Endodermal cell (in vitro differentiated cells): Measurements from ENCODE around the gene PLA2G4F. TPM values are rescaled to one million over a fixed set of nuclear protein-coding genes. Genes with fewer than 3 reads are reported as not detected.

Experiments used
- DNase-seq: peaks from one replicate; pipeline ENCODE4 v3.0.0-alpha.2; 2017
- H3K27ac ChIP-seq: 2 replicates; pipeline ENCODE4 v1.5.1; 2013; ENCODE audit warnings: mild to moderate bottlenecking, low read depth, low read length, moderate library complexity
- H3K27me3 ChIP-seq: 2 replicates; pipeline ENCODE4 v1.6.1; 2013; ENCODE audit warnings: mild to moderate bottlenecking, low read length, moderate library complexity; ENCODE audit not compliant: insufficient read depth, control insufficient read depth, poor library complexity, severe bottlenecking
- H3K36me3 ChIP-seq: 2 replicates; pipeline ENCODE4 v1.7.0; 2013; ENCODE audit warnings: mild to moderate bottlenecking, low read length, moderate library complexity; ENCODE audit not compliant: control insufficient read depth, insufficient read depth
- H3K4me1 ChIP-seq: one replicate; pipeline ENCODE4 v1.7.0; 2013; ENCODE audit warnings: low read length; ENCODE audit not compliant: control insufficient read depth, insufficient read depth
- H3K4me3 ChIP-seq: 2 replicates; pipeline ENCODE4 v1.5.1; 2013; ENCODE audit warnings: mild to moderate bottlenecking, low read length, moderate library complexity
- H3K9ac ChIP-seq: 2 replicates; pipeline ENCODE4 v1.6.1; 2013; ENCODE audit warnings: mild to moderate bottlenecking, low read length, moderate library complexity; ENCODE audit not compliant: poor library complexity, severe bottlenecking; ENCODE audit errors: extremely low read depth
- H3K9me3 ChIP-seq: 2 replicates; pipeline ENCODE4 v1.6.1; 2013; ENCODE audit warnings: mild to moderate bottlenecking, low read length, moderate library complexity; ENCODE audit not compliant: control insufficient read depth
- H3K27ac Mint-ChIP-seq: 2 replicates; pipeline ENCODE4 v1.8.0; 2020; ENCODE audit warnings: mixed read lengths
- H3K27me3 Mint-ChIP-seq: 2 replicates; pipeline ENCODE4 v1.8.0; 2021; ENCODE audit warnings: mild to moderate bottlenecking, mixed read lengths; ENCODE audit not compliant: insufficient read depth
- H3K36me3 Mint-ChIP-seq: 2 replicates; pipeline ENCODE4 v1.8.0; 2020; ENCODE audit warnings: low read depth, mixed read lengths
- H3K4me1 Mint-ChIP-seq: 2 replicates; pipeline ENCODE4 v1.8.0; 2020; ENCODE audit warnings: mixed read lengths
- H3K4me3 Mint-ChIP-seq: 2 replicates; pipeline ENCODE4 v1.8.0; 2020; ENCODE audit warnings: mild to moderate bottlenecking, moderate library complexity, mixed read lengths
- H3K9me3 Mint-ChIP-seq: 2 replicates; pipeline ENCODE4 v1.8.0; 2020; ENCODE audit warnings: mild to moderate bottlenecking, mixed read lengths
- CTCF ChIP-seq: fragments of 200-600 bp; sonication (generic); conservative IDR thresholded peaks from 2 replicates; pipeline ENCODE4 v1.5.0; 2021; ENCODE audit warnings: antibody characterized with exemption, mild to moderate bottlenecking
- WGBS, 2 experiments: methylation state at CpG; one replicate each; pipeline versions ENCODE4 v1.1.5 to v1.1.7; 2013; ENCODE audit warnings: missing lambda C conversion rate in 2 of 2, mixed read lengths in 1 of 2; ENCODE audit not compliant: insufficient coverage in 1 of 2, insufficient read length in 1 of 2; 5-methylcytosine and 5-hydroxymethylcytosine counted together
- microRNA-seq: library from miRNA; unstranded; fragments of <30 nt; microRNA quantifications from one replicate; pipeline ENCODE4 v1.2.0, GENCODE V29; 2020; ENCODE audit warnings: borderline microRNAs expressed
- total RNA-seq, 2 donors: library from RNA; stranded (reverse); fragmentation: NEBNext Ultra II Directional in 1 of 2; extraction: Animal tissue kit (Norgen Biotek cat#: 25700) in 1 of 2; gene quantifications; 2 replicates in 1 of 2; 3 replicates in 1 of 2; pipeline ENCODE4 v1.2.1, GENCODE V29; 2021

Gene PLA2G4F
- total RNA-seq, 2 donors from 2014 or later = 0.22 TPM; not detected in 1

GRCh38 chr15:42090781-42091180 is 65.7 kb downstream of the PLA2G4F start:
- Mint-ChIP-seq H3K9me3 (no peaks in the 10 kb centered on the region), H3K4me3 (no peak overlapping the region), H3K27me3 (peaks cover 3% of the 10 kb centered on the region), H3K27ac (no peak overlapping the region), H3K36me3 (no peaks in the 10 kb centered on the region), H3K4me1 (peaks cover 11% of the 10 kb centered on the region)
- no peak for TF ChIP-seq CTCF
- H3K36me3 ChIP-seq = no peaks in the 10 kb centered on the region
- whole genome bisulfite sequencing, 2 experiments = 94 to 96% methylated on average over 6 to 8 of the region's 9 CpGs
- no peak overlapping the region for H3K27ac ChIP-seq
- H3K9me3 ChIP-seq = no peaks in the 10 kb centered on the region
- H3K4me3 ChIP-seq = no peak overlapping the region
- no peak for DNase-seq
- H3K9ac ChIP-seq = no peak overlapping the region
- H3K4me1 ChIP-seq = peaks cover 5% of the 10 kb centered on the region
- H3K27me3 ChIP-seq = no peaks in the 10 kb centered on the region

- WGBS, 2 experiments = 82 to 83% methylated on average over 3 to 7 of the region's 7 CpGs
- H3K4me3 Mint-ChIP-seq = no peak overlapping the region
- no peak overlapping the region for H3K27ac ChIP-seq
- no peaks in the 10 kb centered on the region for H3K27me3 ChIP-seq
- no peaks in the 10 kb centered on the region for H3K9me3 Mint-ChIP-seq
- H3K4me3 ChIP-seq = no peak overlapping the region
- no peak for TF ChIP-seq CTCF
- peaks cover 11% of the 10 kb centered on the region for H3K4me1 Mint-ChIP-seq
- H3K36me3 Mint-ChIP-seq = no peaks in the 10 kb centered on the region
- peaks cover 3% of the 10 kb centered on the region for H3K27me3 Mint-ChIP-seq
- no peak overlapping the region for H3K9ac ChIP-seq
- no peaks in the 10 kb centered on the region for H3K36me3 ChIP-seq
- H3K9me3 ChIP-seq = no peaks in the 10 kb centered on the region
- DNase-seq = no peak
- peaks cover 5% of the 10 kb centered on the region for H3K4me1 ChIP-seq
- H3K27ac Mint-ChIP-seq = no peak overlapping the region
Observed at GRCh38 chr15:42090370-42090769, 66.1 kb downstream of the PLA2G4F start.

GRCh38 chr15:42089942-42090341 is 66.5 kb downstream of the PLA2G4F start:
- Histone ChIP-seq H3K36me3 (no peaks in the 10 kb centered on the region), H3K4me1 (peaks cover 5% of the 10 kb centered on the region), H3K27me3 (no peaks in the 10 kb centered on the region), H3K4me3 (no peak overlapping the region), H3K9me3 (no peaks in the 10 kb centered on the region), H3K9ac (no peak overlapping the region), H3K27ac (no peak overlapping the region)
- WGBS, 2 experiments = 84 to 96% methylated on average over 4 of the region's 4 CpGs
- no peaks in the 10 kb centered on the region for H3K36me3 Mint-ChIP-seq
- no peak for DNase-seq
- no peaks in the 10 kb centered on the region for H3K9me3 Mint-ChIP-seq
- no peak for TF ChIP-seq CTCF
- H3K4me3 Mint-ChIP-seq = no peak overlapping the region
- peaks cover 3% of the 10 kb centered on the region for H3K27me3 Mint-ChIP-seq
- H3K4me1 Mint-ChIP-seq = peaks cover 11% of the 10 kb centered on the region
- no peak overlapping the region for H3K27ac Mint-ChIP-seq

Small RNA genes within 50 kb of the gene (microRNA-seq; reads per million reads assigned to microRNA genes)
- 1.5 reads per million, percentile 3 among the genes with 10 or more reads in this experiment for gene MIR627

Other genes with a start within 250 kb of the PLA2G4F start
- gene EHD4, start 184.1 kb downstream of the PLA2G4F start, total RNA-seq = 10 to 100 TPM; 16.9 to 17.3 TPM
- not detected for gene PLA2G4E, start 135.6 kb downstream of the PLA2G4F start, total RNA-seq
- not detected for gene PLA2G4D, start 62.1 kb downstream of the PLA2G4F start, total RNA-seq
- gene VPS39, start 51.7 kb upstream of the PLA2G4F start, total RNA-seq = 10 to 100 TPM; 60.4 to 69.8 TPM
- gene GANC, start 116.6 kb upstream of the PLA2G4F start, total RNA-seq = 10 to 100 TPM; 13.8 to 17.1 TPM
- gene TMEM87A, start 116.8 kb upstream of the PLA2G4F start, total RNA-seq = 10 to 100 TPM; 33.7 to 37.4 TPM
- 1 to 10 TPM in 1 of 2 donors, under 1 TPM in 1; 0.77 to 1.5 TPM for gene CAPN3, start 202.9 kb upstream of the PLA2G4F start, total RNA-seq